ENCODE data around the gene KRTAP12-3.

- no peak for TF ChIP-seq CTCF (conservative IDR thresholded peaks at IDR 0.05)
- TF ChIP-seq EZH2 (IDR thresholded peaks at IDR 0.05; ENCODE audit: low read depth): no peak
Observed at GRCh38 chr21:44612029-44612486, 45.7 kb upstream of the KRTAP12-3 start, which contains the start of gene KRTAP10-8.

All from PC-9 (cell line).